ENCODE results near the gene KBTBD13.
A peak's percentile ranks its signal among the peaks of the same experiment; 100 is the strongest.
"Not testable (repeated sequence)": the region's sequence is repeated elsewhere in the genome, so short reads cannot be mapped to it uniquely, and the experiment has no call there.

The KBTBD13 gene

GRCh38 chr15:65089206-65089824, 12.8 kb downstream of the KBTBD13 start:
- DNase-seq = no peak

- DNase-seq = no peak
Measured at GRCh38 chr15:65091946-65092770, 15.6 kb downstream of the KBTBD13 start.

- DNase-seq = no peak
Measured at GRCh38 chr15:65092911-65093792, 16.6 kb downstream of the KBTBD13 start.

- DNase-seq = not testable (repeated sequence)
Measured at GRCh38 chr15:65093793-65094170, 17.2 kb downstream of the KBTBD13 start.

- no peak for DNase-seq
Measured at GRCh38 chr15:65094294-65094995, 17.9 kb downstream of the KBTBD13 start.

GRCh38 chr15:65095011-65095746, 18.6 kb downstream of the KBTBD13 start:
- no peak for DNase-seq

- no peak for DNase-seq
Measured at GRCh38 chr15:65095747-65096104, 19.2 kb downstream of the KBTBD13 start.

GRCh38 chr15:65096481-65097385, 20.2 kb downstream of the KBTBD13 start:
- DNase-seq = no peak

- no peak for DNase-seq
Measured at GRCh38 chr15:65097651-65098263, 21.2 kb downstream of the KBTBD13 start.

- DNase-seq = no peak
Measured at GRCh38 chr15:65099336-65099735, 22.8 kb downstream of the KBTBD13 start.

- not testable (repeated sequence) for DNase-seq
Measured at GRCh38 chr15:65099801-65100200, 23.3 kb downstream of the KBTBD13 start.

- no peak for DNase-seq
Measured at GRCh38 chr15:65100442-65100841, 23.9 kb downstream of the KBTBD13 start.

- peak; percentile 42 for DNase-seq
Measured at GRCh38 chr15:65101411-65101890, 24.9 kb downstream of the KBTBD13 start.

GRCh38 chr15:65101891-65102708, 25.6 kb downstream of the KBTBD13 start:
- DNase-seq = no peak

GRCh38 chr15:65102912-65103311, 26.4 kb downstream of the KBTBD13 start:
- no peak for DNase-seq

GRCh38 chr15:65105038-65105437, 28.5 kb downstream of the KBTBD13 start:
- DNase-seq = no peak

- no peak for DNase-seq
Measured at GRCh38 chr15:65106011-65106590, 29.6 kb downstream of the KBTBD13 start.

- peak; percentile 55 for DNase-seq
Measured at GRCh38 chr15:65110676-65111292, 34.2 kb downstream of the KBTBD13 start.

- no peak for DNase-seq
Measured at GRCh38 chr15:65115086-65115485, 38.5 kb downstream of the KBTBD13 start, which contains the start of gene UBAP1L. Gene UBAP1L, minus strand, starts transcription at chr15:65115200. Its CDS starts 8,985 bp downstream, at chr15:65106215.
